ENCODE measurements around the gene METTL25B. TPM values are rescaled to one million over a fixed set of nuclear protein-coding genes. Genes with fewer than 3 reads are reported as not detected.

The METTL25B gene
- total and polyA plus RNA-seq, 2 of the 4 experiments (the other 2 are of a cell fraction): 2.3 to 10.1 TPM

GRCh38 chr1:156742801-156743200 lies 14.5 kb downstream of the METTL25B start:
- in situ Hi-C loops (cut with MboI; ENCODE audit: low sequenced_read_pairs): no loop called here
- ChIA-PET CTCF (interaction anchor here (1.7 kb wide), 1 partner anchor 17 kb away, joined by 4 read pairs; no protein-coding TSS in a partner anchor), POLR2A (ENCODE audit: unreplicated experiment) (no interaction called here)
- H3K27ac ChIP-seq (ENCODE audit: insufficient read depth, low read length): no peak overlapping the region
- no peak overlapping the region for H2BK120ac ChIP-seq (ENCODE audit: low read depth, low read length)
- intact Hi-C loops (cut with micrococcal nuclease): no loop called here
- H4K8ac ChIP-seq (ENCODE audit: low read depth in 2 of 2, low read length in 2 of 2): no peak overlapping the region
- H3K56ac ChIP-seq (ENCODE audit: extremely low read depth, insufficient read depth, low read length): no peak overlapping the region
- no peak overlapping the region for H2AK9ac ChIP-seq (replicated peaks; ENCODE audit: low read depth, low read length, poor library complexity)
- no peak for ATAC-seq (ENCODE audit: low read depth)
- no peak overlapping the region for H3K9ac ChIP-seq (ENCODE audit: low read depth, low read length)
- H3K79me1 ChIP-seq (ENCODE audit: low read depth in 1 of 2, low read length in 2 of 2): peaks cover 10 to 74% of the 10 kb centered on the region in 2 experiments; a peak in 3 of 4 replicates
- H3K4me2 ChIP-seq (ENCODE audit: low read depth, low read length): no peak overlapping the region
- no peak overlapping the region for H2AFZ ChIP-seq (replicated peaks; ENCODE audit: low read length, poor library complexity)
- no TSS peak for BruUV-seq (replicated peaks)
- dilution Hi-C loops (cut with HindIII; ENCODE audit: low sequenced_read_pairs, unreplicated experiment): no loop called here
- no peaks in the 10 kb centered on the region for H3K9me3 ChIP-seq (ENCODE audit: control insufficient read depth, insufficient read depth, low read length)
- H3K23ac ChIP-seq (ENCODE audit: low read depth, low read length): no peak overlapping the region
- H3K4me1 ChIP-seq (ENCODE audit: control insufficient read depth, insufficient read depth, low read length): peaks cover 12% of the 10 kb centered on the region
- no peak for DNase-seq
- no peak overlapping the region for H3K4ac ChIP-seq (ENCODE audit: low read depth, low read length)
- 0 out of 2 replicates have a peak, but pooled peaks cover 11% of the 10 kb centered on the region for H4K20me1 ChIP-seq (ENCODE audit: insufficient read depth, low read length)
- 100% methylated on average over 1 of the region's 4 CpGs; no CpG with 5 or more reads in 1 of the 2 experiments for WGBS, 2 experiments (ENCODE audit: extremely low coverage in 2 of 2, insufficient read length in 1 of 2)
- H2BK5ac ChIP-seq (ENCODE audit: low read depth, low read length, poor library complexity, severe bottlenecking): no peak overlapping the region
- H3K18ac ChIP-seq (ENCODE audit: low read depth, low read length): no peak overlapping the region
- H4K91ac ChIP-seq (ENCODE audit: insufficient read depth, low read depth, low read length): no peak overlapping the region
- no peak overlapping the region for H3K4me3 ChIP-seq (ENCODE audit: insufficient read depth, low read depth, low read length)
- H4K5ac ChIP-seq (ENCODE audit: low read depth, low read length): no peak overlapping the region
- TF ChIP-seq BHLHE40 (IDR thresholded peaks at IDR 0.05; ENCODE audit: low read depth, low read length) (no peak), MAFK (IDR thresholded peaks at IDR 0.05; ENCODE audit: low read depth, low read length) (no peak), RAD21 (IDR thresholded peaks at IDR 0.05; ENCODE audit: low read length) (no peak), ELK1 (IDR thresholded peaks at IDR 0.05; ENCODE audit: borderline replicate concordance, low read depth, low read length) (no peak), RFX5 (IDR thresholded peaks at IDR 0.05; ENCODE audit: low read depth, low read length) (no peak), SMC3 (IDR thresholded peaks at IDR 0.05; ENCODE audit: low read depth, low read length) (no peak), FOS (IDR thresholded peaks at IDR 0.05; ENCODE audit: low read depth, low read length) (no peak), POLR2A (IDR thresholded peaks at IDR 0.05; ENCODE audit: low read depth, low read length) (no peak), NFE2L2 (IDR thresholded peaks at IDR 0.05; ENCODE audit: low read depth, low read length) (no peak), USF2 (IDR thresholded peaks at IDR 0.05; ENCODE audit: low read depth, low read length) (no peak), CEBPB (IDR thresholded peaks at IDR 0.05; ENCODE audit: low read depth, low read length) (no peak), CHD1 (IDR thresholded peaks at IDR 0.05; ENCODE audit: low read depth, low read length) (no peak)
- H3K9me1 ChIP-seq (ENCODE audit: insufficient read depth, low read length): peaks cover 14% of the 10 kb centered on the region
- no peak overlapping the region for H2AK5ac ChIP-seq (ENCODE audit: low read depth, low read length)
- H2BK15ac ChIP-seq (ENCODE audit: low read depth, low read length): no peak overlapping the region
- no peak overlapping the region for H3K14ac ChIP-seq (replicated peaks; ENCODE audit: low read depth, low read length)
- H2BK20ac ChIP-seq (ENCODE audit: low read depth, low read length): no peak overlapping the region
- no peaks in the 10 kb centered on the region for H3K27me3 ChIP-seq (ENCODE audit: control insufficient read depth, insufficient read depth, low read length)
- peaks cover 28% of the 10 kb centered on the region for H3K36me3 ChIP-seq (ENCODE audit: control insufficient read depth, insufficient read depth, low read length)

All from IMR-90 (cell line).